GM18508 (cell line): ENCODE data around the gene PMF1.

Source experiments
- ATAC-seq: cut with Tn5 transposase; IDR thresholded peaks from one replicate; pipeline ENCODE4 v1.9.1; 2021; ENCODE audit warnings: moderate number of reproducible peaks; ENCODE audit not compliant: insufficient read depth, unreplicated experiment

PMF1 gene

GRCh38 chr1:156259805-156260204 lies 47.0 kb downstream of the PMF1 start:
- ATAC-seq = no peak

GRCh38 chr1:156260896-156261295 lies 48.1 kb downstream of the PMF1 start:
- no peak for ATAC-seq

GRCh38 chr1:156262461-156263287 lies 49.9 kb downstream of the PMF1 start:
- no peak for ATAC-seq

GRCh38 chr1:156263288-156263655 lies 50.5 kb downstream of the PMF1 start:
- no peak for ATAC-seq

- no peak for ATAC-seq
Observed at GRCh38 chr1:156266051-156266450, 53.2 kb downstream of the PMF1 start.

- no peak for ATAC-seq
Observed at GRCh38 chr1:156268336-156268735, 55.5 kb downstream of the PMF1 start.

- no peak for ATAC-seq
Observed at GRCh38 chr1:156270314-156270713, 57.5 kb downstream of the PMF1 start.

GRCh38 chr1:156276532-156276931 lies 63.7 kb downstream of the PMF1 start:
- no peak for ATAC-seq

GRCh38 chr1:156276966-156277381 lies 64.2 kb downstream of the PMF1 start:
- no peak for ATAC-seq

GRCh38 chr1:156279837-156280236 lies 67.0 kb downstream of the PMF1 start:
- no peak for ATAC-seq

GRCh38 chr1:156281281-156281680 lies 68.5 kb downstream of the PMF1 start:
- no peak for ATAC-seq

- peak; percentile 4 for ATAC-seq
Observed at GRCh38 chr1:156281693-156282478, 69.1 kb downstream of the PMF1 start.

- peak; percentile 54 for ATAC-seq
Observed at GRCh38 chr1:156282479-156283222, 69.8 kb downstream of the PMF1 start, which contains the start of gene SMG5. Gene SMG5, minus strand, starts transcription at chr1:156282825. Its CDS starts 145 bp downstream, at chr1:156282680.

GRCh38 chr1:156283521-156283920 lies 70.7 kb downstream of the PMF1 start:
- no peak for ATAC-seq

- no peak for ATAC-seq
Observed at GRCh38 chr1:156284112-156284511, 71.3 kb downstream of the PMF1 start, which contains the start of gene TMEM79. Gene TMEM79, plus strand, starts transcription at chr1:156284325. Its CDS starts 902 bp downstream, at chr1:156285227.

GRCh38 chr1:156284757-156285156 lies 72.0 kb downstream of the PMF1 start:
- no peak for ATAC-seq

- no peak for ATAC-seq
Observed at GRCh38 chr1:156285437-156285836, 72.6 kb downstream of the PMF1 start.

GRCh38 chr1:156286061-156286460 lies 73.3 kb downstream of the PMF1 start:
- ATAC-seq = no peak
